Caco-2 (cell line): ENCODE data around the gene DGCR2. TPM values are rescaled to one million over a fixed set of nuclear protein-coding genes. Genes with fewer than 3 reads are reported as not detected.
A peak's percentile ranks its signal among the peaks of the same experiment; 100 is the strongest.

Experiments
- Bru-seq: library from RNA; stranded (reverse); fragments of 400-500 nt; gene quantifications from one replicate; lab custom pipeline; 2021; lab: Mats Ljungman, UMichigan
- BruChase-seq, 2 experiments: library from RNA; stranded (reverse); fragments of 400-500 nt; gene quantifications; one replicate each; lab custom pipeline; 2021; lab: Mats Ljungman, UMichigan
- BruUV-seq: library from RNA; stranded (reverse); fragments of 400-500 nt; replicated peaks from 2 replicates; lab custom pipeline; 2021; lab: Mats Ljungman, UMichigan
- CTCF ChIA-PET: fragments of 300-600 bp; sonication (Branson Sonifier 250); formaldehyde crosslinking; loops from one replicate; lab custom pipeline; 2022; ENCODE audit warnings: antibody characterized with exemption; lab: Charles Lee
- POLR2A ChIA-PET: fragments of 300-600 bp; sonication (Branson Sonifier 250); formaldehyde crosslinking; loops from one replicate; lab custom pipeline; 2022; ENCODE audit warnings: antibody characterized with exemption; lab: Charles Lee
- DNase-seq, 2 experiments: peaks; one replicate each; pipeline versions ENCODE4 v3.0.0 to v3.0.0-alpha.2; 2020 to 2022
- H3K27me3 ChIP-seq: replicated peaks from 2 replicates; pipeline ENCODE4 v1.6.0; 2011; ENCODE audit warnings: low read length; ENCODE audit not compliant: control insufficient read depth, insufficient read depth
- H3K36me3 ChIP-seq: 2 replicates; pipeline ENCODE4 v1.5.1; 2011; ENCODE audit warnings: low read length; ENCODE audit not compliant: control insufficient read depth, insufficient read depth
- H3K4me1 ChIP-seq: fragments of 250-450 bp; sonication (Bioruptor Pico); 2 replicates; pipeline ENCODE4 v1.5.1; 2020; ENCODE audit warnings: mild to moderate bottlenecking
- H3K4me3 ChIP-seq: 2 replicates; pipeline ENCODE4 v1.5.1; 2011; ENCODE audit warnings: low read depth, mild to moderate bottlenecking, control low read depth, low read length
- H3K9me3 ChIP-seq: fragments of 250-450 bp; sonication (Bioruptor Pico); 2 replicates; pipeline ENCODE4 v1.5.1; 2020; ENCODE audit warnings: mild to moderate bottlenecking, moderate library complexity
- H3K27ac Mint-ChIP-seq: one replicate; pipeline ENCODE4 v1.8.0; 2022; ENCODE audit warnings: mixed read lengths; ENCODE audit not compliant: unreplicated experiment
- H3K27me3 Mint-ChIP-seq: one replicate; pipeline ENCODE4 v1.8.0; 2022; ENCODE audit warnings: mixed read lengths; ENCODE audit not compliant: insufficient read depth, unreplicated experiment
- H3K36me3 Mint-ChIP-seq: one replicate; pipeline ENCODE4 v1.8.0; 2022; ENCODE audit warnings: mild to moderate bottlenecking, mixed read lengths; ENCODE audit not compliant: insufficient read depth, unreplicated experiment
- H3K4me1 Mint-ChIP-seq: one replicate; pipeline ENCODE4 v1.8.0; 2022; ENCODE audit warnings: low read depth, mixed read lengths; ENCODE audit not compliant: unreplicated experiment
- H3K4me3 Mint-ChIP-seq: one replicate; pipeline ENCODE4 v1.8.0; 2022; ENCODE audit warnings: mild to moderate bottlenecking, moderate library complexity, mixed read lengths; ENCODE audit not compliant: unreplicated experiment
- H3K9me3 Mint-ChIP-seq: one replicate; pipeline ENCODE4 v1.8.0; 2022; ENCODE audit warnings: mixed read lengths; ENCODE audit not compliant: unreplicated experiment
- intact Hi-C: fragments of 100-400 bp; cut with micrococcal nuclease; formaldehyde crosslinking; loops from one replicate; pipeline ENCODE4 v1.10.0; 2022; ENCODE audit not compliant: unreplicated experiment
- long read RNA-seq: library from polyadenylated mRNA; stranded (forward); transcript quantifications from one replicate; pipeline ENCODE4 v2.0.0, GENCODE V29; 2022
- total RNA-seq: library from RNA; stranded (reverse); gene quantifications from 2 replicates; pipeline ENCODE4 v1.2.3, GENCODE V29; 2022
- TF ChIP-seq, protein P1 (sequence below), 2 experiments: fragments of 200-600 bp in 1 of 2; IDR thresholded peaks; 1 replicate in 1 of 2; 2 replicates in 1 of 2; pipeline versions ENCODE4 v1.5.1 to v1.8.0; 2011 to 2022; ENCODE audit warnings: antibody characterized with exemption in 1 of 2, control low read depth in 1 of 2, inconsistent platforms in 1 of 2, low read depth in 1 of 2, low read length in 1 of 2, mild to moderate bottlenecking in 1 of 2, moderate library complexity in 1 of 2; ENCODE audit not compliant: insufficient read depth in 1 of 2, severe bottlenecking in 1 of 2, unreplicated experiment in 1 of 2

The DGCR2 gene
- total RNA-seq (65.6 and 67.9 TPM in 2 replicates), Bru-seq, nascent RNA (percentile 80 among the genes with signal in this experiment), BruChase-seq, experiment 1, labeled RNA remaining after a 2-hour chase (percentile 79 among the genes with signal in this experiment), BruChase-seq, experiment 2, labeled RNA remaining after a 6-hour chase (percentile 86 among the genes with signal in this experiment)
- long read RNA-seq, full-length matches to known transcripts = 52 of 150 reads
- long read RNA-seq, partial matches to known transcripts = 18 of 150 reads
- long read RNA-seq, other reads (novel, unspliced or antisense) = 80 of 150 reads

DNA sequence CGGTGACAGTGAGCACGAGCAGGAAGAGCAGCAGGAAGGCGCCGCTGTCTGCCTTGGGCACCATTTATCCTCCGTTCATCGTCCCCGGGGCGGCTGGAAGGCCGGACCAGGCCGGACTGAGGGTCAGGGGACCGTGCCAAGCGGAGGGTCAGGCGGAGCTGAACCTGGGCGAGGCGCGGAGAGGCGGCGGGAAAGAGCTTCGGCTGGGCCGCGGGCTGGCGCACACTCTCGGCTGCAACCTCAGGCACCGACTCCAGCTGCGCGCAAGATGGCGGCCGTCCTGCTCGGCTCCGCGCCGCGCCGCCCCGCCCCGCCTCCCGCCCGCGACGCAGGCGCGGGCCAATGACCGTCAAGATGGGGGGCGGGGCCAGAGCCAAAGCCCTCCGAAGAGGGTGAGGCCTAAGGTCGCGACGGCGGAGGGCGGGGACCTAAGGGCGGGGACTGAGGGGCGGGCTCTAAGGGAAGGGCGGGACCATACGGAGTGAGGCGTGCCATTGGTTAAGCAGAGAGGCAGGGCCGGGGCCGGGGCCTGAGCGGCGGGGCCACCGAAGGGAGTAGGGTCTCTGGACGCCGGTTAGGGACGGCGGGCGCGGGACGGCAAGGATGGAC is at the start of gene DGCR2:
DGCR2 (minus strand) TSS at position 270 of the 609 bp plus-strand sequence; CDS start at position 64, 206 bp downstream.
- no peaks in the 10 kb centered on the region for H3K27me3 ChIP-seq
- DNase-seq = peak; percentile 96
- peaks cover 3% of the 10 kb centered on the region for H3K36me3 ChIP-seq
- no TSS peak for BruUV-seq
- intact Hi-C loops = loop anchor here (1.0 kb wide), 1 partner anchor 13 kb away; no protein-coding TSS in a partner anchor
- Mint-ChIP-seq H3K4me3 (peak within 1 kb of the TSS; percentile 87), H3K27me3 (no peaks in the 10 kb centered on the region), H3K36me3 (peaks cover 21% of the 10 kb centered on the region), H3K4me1 (peaks cover 11% of the 10 kb centered on the region), H3K9me3 (no peaks in the 10 kb centered on the region), H3K27ac (peak within 1 kb of the TSS; percentile 71)
- H3K9me3 ChIP-seq = no peaks in the 10 kb centered on the region
- peak within 1 kb of the TSS; percentile 88 for H3K4me3 ChIP-seq
- peaks cover 16% of the 10 kb centered on the region for H3K4me1 ChIP-seq
- TF ChIP-seq, protein P1, sequence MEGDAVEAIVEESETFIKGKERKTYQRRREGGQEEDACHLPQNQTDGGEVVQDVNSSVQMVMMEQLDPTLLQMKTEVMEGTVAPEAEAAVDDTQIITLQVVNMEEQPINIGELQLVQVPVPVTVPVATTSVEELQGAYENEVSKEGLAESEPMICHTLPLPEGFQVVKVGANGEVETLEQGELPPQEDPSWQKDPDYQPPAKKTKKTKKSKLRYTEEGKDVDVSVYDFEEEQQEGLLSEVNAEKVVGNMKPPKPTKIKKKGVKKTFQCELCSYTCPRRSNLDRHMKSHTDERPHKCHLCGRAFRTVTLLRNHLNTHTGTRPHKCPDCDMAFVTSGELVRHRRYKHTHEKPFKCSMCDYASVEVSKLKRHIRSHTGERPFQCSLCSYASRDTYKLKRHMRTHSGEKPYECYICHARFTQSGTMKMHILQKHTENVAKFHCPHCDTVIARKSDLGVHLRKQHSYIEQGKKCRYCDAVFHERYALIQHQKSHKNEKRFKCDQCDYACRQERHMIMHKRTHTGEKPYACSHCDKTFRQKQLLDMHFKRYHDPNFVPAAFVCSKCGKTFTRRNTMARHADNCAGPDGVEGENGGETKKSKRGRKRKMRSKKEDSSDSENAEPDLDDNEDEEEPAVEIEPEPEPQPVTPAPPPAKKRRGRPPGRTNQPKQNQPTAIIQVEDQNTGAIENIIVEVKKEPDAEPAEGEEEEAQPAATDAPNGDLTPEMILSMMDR (IDR thresholded peaks at IDR 0.05; ENCODE audit: insufficient read depth in 1 of 2, low read depth in 1 of 2, low read length in 1 of 2, severe bottlenecking in 1 of 2, unreplicated experiment in 1 of 2) = no peak
- ChIA-PET CTCF (interaction anchor here (0.5 to 2.1 kb wide), 4 partner anchors 22 to 105 kb away, joined by 4 to 8 read pairs (median 6); partner anchors contain the start of genes ESS2 and SLC25A1), POLR2A (interaction anchor here (1.6 kb wide), 1 partner anchor 22 kb away, joined by 11 read pairs; the partner anchor contains the start of gene ESS2)

DNA sequence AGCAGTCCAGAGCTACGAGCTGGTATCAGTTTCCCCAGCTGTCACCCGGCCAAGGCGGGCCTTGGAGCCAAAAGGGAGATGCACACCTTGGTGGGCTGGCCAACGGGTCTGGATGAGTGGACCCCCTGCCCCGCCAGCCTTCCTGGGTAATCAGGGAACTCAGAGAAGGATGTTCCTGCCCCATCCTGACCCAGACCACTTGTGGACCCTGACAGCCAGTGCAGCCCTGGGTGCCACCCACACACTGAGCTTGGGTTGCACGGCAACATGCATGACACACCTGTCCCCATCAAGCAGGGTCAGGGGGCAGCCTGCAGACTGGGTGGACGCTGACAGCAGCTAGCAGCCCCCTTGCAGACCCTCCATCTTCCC is 47.7 kb upstream of the DGCR2 start:
- H3K4me1 ChIP-seq = peaks cover 54% of the 10 kb centered on the region
- no peaks in the 10 kb centered on the region for H3K9me3 ChIP-seq
- peak overlapping the region; percentile 24 for H3K4me3 ChIP-seq
- Mint-ChIP-seq H3K27me3 (no peaks in the 10 kb centered on the region), H3K27ac (no peak overlapping the region), H3K4me1 (peaks cover 45% of the 10 kb centered on the region), H3K9me3 (no peaks in the 10 kb centered on the region), H3K36me3 (peaks cover 37% of the 10 kb centered on the region), H3K4me3 (peak overlapping the region; percentile 99)
- TF ChIP-seq, protein P1 (IDR thresholded peaks at IDR 0.05; ENCODE audit: insufficient read depth in 1 of 2, low read depth in 1 of 2, low read length in 1 of 2, severe bottlenecking in 1 of 2, unreplicated experiment in 1 of 2) = no peak
- no peaks in the 10 kb centered on the region for H3K27me3 ChIP-seq
- H3K36me3 ChIP-seq = peaks cover 2% of the 10 kb centered on the region
- DNase-seq = no peak
- CTCF ChIA-PET = no interaction called here
- BruUV-seq = no TSS peak
- POLR2A ChIA-PET = interaction anchor here (1.1 kb wide), 1 partner anchor 25 kb away, joined by 6 read pairs; the partner anchor contains the start of gene ESS2
- intact Hi-C loops = no loop called here
